GM23338 (cell line): Measurements from ENCODE around the gene HSPE1. TPM values are rescaled to one million over a fixed set of nuclear protein-coding genes. Genes with fewer than 3 reads are reported as not detected.

Source experiments
- ATAC-seq: fragments of 200-7000 bp; cut with Tn5 transposase; 3 replicates; pipeline ENCODE4 v1.9.1; 2020
- DNase-seq: peaks from one replicate; pipeline ENCODE4 v3.0.0-alpha.2; 2015; ENCODE audit warnings: low spot score
- H2AFZ ChIP-seq: fragments of 200-600 bp; sonication (generic); 2 replicates; pipeline ENCODE4 v1.8.0; 2016; ENCODE audit warnings: antibody characterized with exemption, mild to moderate bottlenecking, moderate library complexity
- H3F3A ChIP-seq: fragments of 200-600 bp; sonication (generic); replicated peaks from 2 replicates; pipeline ENCODE4 v1.8.0; 2017; ENCODE audit warnings: antibody characterized with exemption, mixed run types, low read depth
- H3K27ac ChIP-seq: fragments of 200-600 bp; sonication (generic); 2 replicates; pipeline ENCODE4 v1.6.1; 2016; ENCODE audit warnings: low read depth
- H3K27me3 ChIP-seq: fragments of 200-600 bp; sonication (generic); 2 replicates; pipeline ENCODE4 v1.8.0; 2016; ENCODE audit warnings: mild to moderate bottlenecking, mixed run types, moderate library complexity; ENCODE audit not compliant: insufficient read depth
- H3K36me3 ChIP-seq: fragments of 200-600 bp; sonication (generic); 2 replicates; pipeline ENCODE4 v1.8.0; 2016; ENCODE audit warnings: mild to moderate bottlenecking; ENCODE audit not compliant: insufficient read depth
- H3K4me1 ChIP-seq: fragments of 200-600 bp; sonication (generic); 2 replicates; pipeline ENCODE4 v1.8.0; 2016; ENCODE audit warnings: mild to moderate bottlenecking, moderate library complexity; ENCODE audit not compliant: insufficient read depth
- H3K4me2 ChIP-seq: fragments of 200-600 bp; sonication (generic); 2 replicates; pipeline ENCODE4 v1.7.1; 2017; ENCODE audit warnings: mixed run types
- H3K4me3 ChIP-seq: fragments of 200-600 bp; sonication (generic); 2 replicates; pipeline ENCODE4 v1.6.1; 2016; ENCODE audit warnings: mixed run types
- H3K79me2 ChIP-seq: fragments of 200-600 bp; sonication (generic); replicated peaks from 2 replicates; pipeline ENCODE4 v1.8.0; 2017; ENCODE audit warnings: mild to moderate bottlenecking; ENCODE audit not compliant: insufficient read depth
- H3K9me2 ChIP-seq: fragments of 200-600 bp; sonication (generic); 2 replicates; pipeline ENCODE4 v1.8.0; 2017; ENCODE audit not compliant: insufficient read depth
- H4K20me1 ChIP-seq: fragments of 200-600 bp; sonication (generic); replicated peaks from 2 replicates; pipeline ENCODE4 v1.8.0; 2017; ENCODE audit warnings: mild to moderate bottlenecking; ENCODE audit not compliant: insufficient read depth
- H3K27ac Mint-ChIP-seq: 2 replicates; pipeline ENCODE4 v1.8.0; 2020; ENCODE audit warnings: inconsistent platforms, mild to moderate bottlenecking, moderate library complexity, mixed read lengths
- H3K27me3 Mint-ChIP-seq: 3 replicates; pipeline ENCODE4 v1.8.0; 2022; ENCODE audit warnings: low read depth, mild to moderate bottlenecking, moderate library complexity, mixed read lengths, inconsistent platforms; ENCODE audit not compliant: insufficient read depth, poor library complexity
- H3K36me3 Mint-ChIP-seq: 3 replicates; pipeline ENCODE4 v1.8.0; 2021; ENCODE audit warnings: low read depth, mild to moderate bottlenecking, inconsistent platforms, moderate library complexity, mixed read lengths
- H3K4me1 Mint-ChIP-seq: 3 replicates; pipeline ENCODE4 v1.8.0; 2020; ENCODE audit warnings: mild to moderate bottlenecking, inconsistent platforms, mixed read lengths
- H3K4me3 Mint-ChIP-seq: 3 replicates; pipeline ENCODE4 v1.8.0; 2021; ENCODE audit warnings: moderate library complexity, mild to moderate bottlenecking, inconsistent platforms, mixed read lengths
- H3K9me3 Mint-ChIP-seq: 3 replicates; pipeline ENCODE4 v1.8.0; 2020; ENCODE audit warnings: moderate library complexity, mild to moderate bottlenecking, inconsistent platforms, mixed read lengths
- CREB1 ChIP-seq: fragments of 250-450 bp; sonication (Bioruptor Pico); IDR thresholded peaks from 2 replicates; pipeline ENCODE4 v1.5.0; 2020; ENCODE audit warnings: low read depth, mild to moderate bottlenecking, moderate library complexity
- CTCF ChIP-seq, 2 experiments: fragments of 200-600 bp in 1 of 2; sonication (generic) in 1 of 2; conservative IDR thresholded peaks; 2 replicates each; pipeline versions ENCODE4 v1.5.1 to v1.6.1; 2016 to 2017; ENCODE audit warnings: antibody characterized with exemption in 2 of 2, low read depth in 2 of 2, mild to moderate bottlenecking in 2 of 2, moderate library complexity in 1 of 2
- ETS1 ChIP-seq: IDR thresholded peaks from 2 replicates; pipeline ENCODE4 v1.6.1; 2016; ENCODE audit warnings: antibody characterized with exemption
- EZH2 ChIP-seq: fragments of 200-600 bp; sonication (generic); IDR thresholded peaks from one replicate; pipeline ENCODE4 v1.8.0; 2017; ENCODE audit warnings: antibody characterized with exemption, mild to moderate bottlenecking, low read depth; ENCODE audit not compliant: unreplicated experiment
- EZH2phosphoT487 ChIP-seq: fragments of 200-600 bp; sonication (generic); IDR thresholded peaks from one replicate; pipeline ENCODE4 v1.8.1; 2018; ENCODE audit warnings: antibody characterized with exemption; ENCODE audit not compliant: unreplicated experiment
- JUNB ChIP-seq: IDR thresholded peaks from one replicate; pipeline ENCODE4 v1.6.1; 2016; ENCODE audit warnings: antibody characterized with exemption; ENCODE audit not compliant: unreplicated experiment
- NANOG ChIP-seq: IDR thresholded peaks from 2 replicates; pipeline ENCODE4 v1.6.1; 2016; ENCODE audit warnings: antibody characterized with exemption, borderline replicate concordance
- POLR2AphosphoS5 ChIP-seq: IDR thresholded peaks from 2 replicates; pipeline ENCODE4 v1.6.1; 2016; ENCODE audit warnings: antibody characterized with exemption, low read depth
- REST ChIP-seq: IDR thresholded peaks from one replicate; pipeline ENCODE4 v1.6.1; 2018; ENCODE audit warnings: antibody characterized with exemption; ENCODE audit not compliant: unreplicated experiment
- STAT1 ChIP-seq: IDR thresholded peaks from one replicate; pipeline ENCODE4 v1.6.1; 2016; ENCODE audit warnings: antibody characterized with exemption; ENCODE audit not compliant: unreplicated experiment
- ZNF114 ChIP-seq: fragments of 250-450 bp; sonication (Bioruptor Pico); IDR thresholded peaks from 2 replicates; pipeline ENCODE4 v1.5.0; 2020; ENCODE audit warnings: mild to moderate bottlenecking, moderate library complexity
- ZNF331 ChIP-seq: fragments of 250-450 bp; sonication (Bioruptor Pico); IDR thresholded peaks from 2 replicates; pipeline ENCODE4 v1.5.0; 2020; ENCODE audit warnings: low read depth, mild to moderate bottlenecking, moderate library complexity
- polyA plus RNA-seq: library from polyadenylated mRNA; unstranded; fragments of >200 nt; fragmentation: Nextera tagmentation; extraction: Ambion mirVana; gene quantifications from 2 replicates; pipeline ENCODE4 v1.2.1, GENCODE V29; 2016
- total RNA-seq: library from RNA; depleted of rRNA; stranded (reverse); fragments of >200 nt; shearing (Covaris generic); gene quantifications from 2 replicates; pipeline ENCODE4 v1.2.3, GENCODE V29; 2014
- TF ChIP-seq, protein P1 (sequence below): fragments of 250-450 bp; sonication (Bioruptor Pico); IDR thresholded peaks from 2 replicates; pipeline ENCODE4 v1.5.0; 2020; ENCODE audit warnings: mild to moderate bottlenecking, moderate library complexity

HSPE1 gene
- total and polyA plus RNA-seq, 2 experiments from 2014 or later = 328 to 1,529 TPM

DNA sequence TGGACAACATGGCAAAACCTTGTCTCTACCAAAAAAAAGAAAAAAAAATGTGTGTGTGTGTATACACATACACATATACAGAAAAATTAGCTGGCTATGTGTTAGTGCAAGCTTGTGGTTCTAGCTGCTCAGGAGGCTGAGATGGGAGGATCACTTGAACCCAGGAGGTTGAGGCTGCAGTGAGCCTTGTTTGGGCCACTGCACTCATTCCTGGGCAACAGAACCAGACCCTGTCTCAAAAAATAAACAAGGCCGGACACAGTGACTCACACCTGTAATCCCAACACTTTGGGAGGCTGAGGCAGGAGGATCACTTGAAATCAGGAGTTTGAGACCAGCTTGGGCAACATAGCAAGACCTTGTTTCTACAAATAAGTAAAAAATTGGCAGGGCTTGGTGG lies 44.8 kb upstream of the HSPE1 start:
- peaks cover 9% of the 10 kb centered on the region for H3K4me1 Mint-ChIP-seq
- TF ChIP-seq REST (no peak), ETS1 (no peak), CTCF (conservative IDR thresholded peaks at IDR 0.05; ENCODE audit: low read depth in 2 of 2) (no peak), STAT1 (no peak), EZH2 (no peak), POLR2AphosphoS5 (no peak), EZH2phosphoT487 (no peak), NANOG (no peak), JUNB (no peak), CREB1 (CRISPR knock-in tag) (no peak), ZNF114 (CRISPR knock-in tag) (no peak), ZNF331 (CRISPR knock-in tag) (no peak)
- TF ChIP-seq, protein P1, sequence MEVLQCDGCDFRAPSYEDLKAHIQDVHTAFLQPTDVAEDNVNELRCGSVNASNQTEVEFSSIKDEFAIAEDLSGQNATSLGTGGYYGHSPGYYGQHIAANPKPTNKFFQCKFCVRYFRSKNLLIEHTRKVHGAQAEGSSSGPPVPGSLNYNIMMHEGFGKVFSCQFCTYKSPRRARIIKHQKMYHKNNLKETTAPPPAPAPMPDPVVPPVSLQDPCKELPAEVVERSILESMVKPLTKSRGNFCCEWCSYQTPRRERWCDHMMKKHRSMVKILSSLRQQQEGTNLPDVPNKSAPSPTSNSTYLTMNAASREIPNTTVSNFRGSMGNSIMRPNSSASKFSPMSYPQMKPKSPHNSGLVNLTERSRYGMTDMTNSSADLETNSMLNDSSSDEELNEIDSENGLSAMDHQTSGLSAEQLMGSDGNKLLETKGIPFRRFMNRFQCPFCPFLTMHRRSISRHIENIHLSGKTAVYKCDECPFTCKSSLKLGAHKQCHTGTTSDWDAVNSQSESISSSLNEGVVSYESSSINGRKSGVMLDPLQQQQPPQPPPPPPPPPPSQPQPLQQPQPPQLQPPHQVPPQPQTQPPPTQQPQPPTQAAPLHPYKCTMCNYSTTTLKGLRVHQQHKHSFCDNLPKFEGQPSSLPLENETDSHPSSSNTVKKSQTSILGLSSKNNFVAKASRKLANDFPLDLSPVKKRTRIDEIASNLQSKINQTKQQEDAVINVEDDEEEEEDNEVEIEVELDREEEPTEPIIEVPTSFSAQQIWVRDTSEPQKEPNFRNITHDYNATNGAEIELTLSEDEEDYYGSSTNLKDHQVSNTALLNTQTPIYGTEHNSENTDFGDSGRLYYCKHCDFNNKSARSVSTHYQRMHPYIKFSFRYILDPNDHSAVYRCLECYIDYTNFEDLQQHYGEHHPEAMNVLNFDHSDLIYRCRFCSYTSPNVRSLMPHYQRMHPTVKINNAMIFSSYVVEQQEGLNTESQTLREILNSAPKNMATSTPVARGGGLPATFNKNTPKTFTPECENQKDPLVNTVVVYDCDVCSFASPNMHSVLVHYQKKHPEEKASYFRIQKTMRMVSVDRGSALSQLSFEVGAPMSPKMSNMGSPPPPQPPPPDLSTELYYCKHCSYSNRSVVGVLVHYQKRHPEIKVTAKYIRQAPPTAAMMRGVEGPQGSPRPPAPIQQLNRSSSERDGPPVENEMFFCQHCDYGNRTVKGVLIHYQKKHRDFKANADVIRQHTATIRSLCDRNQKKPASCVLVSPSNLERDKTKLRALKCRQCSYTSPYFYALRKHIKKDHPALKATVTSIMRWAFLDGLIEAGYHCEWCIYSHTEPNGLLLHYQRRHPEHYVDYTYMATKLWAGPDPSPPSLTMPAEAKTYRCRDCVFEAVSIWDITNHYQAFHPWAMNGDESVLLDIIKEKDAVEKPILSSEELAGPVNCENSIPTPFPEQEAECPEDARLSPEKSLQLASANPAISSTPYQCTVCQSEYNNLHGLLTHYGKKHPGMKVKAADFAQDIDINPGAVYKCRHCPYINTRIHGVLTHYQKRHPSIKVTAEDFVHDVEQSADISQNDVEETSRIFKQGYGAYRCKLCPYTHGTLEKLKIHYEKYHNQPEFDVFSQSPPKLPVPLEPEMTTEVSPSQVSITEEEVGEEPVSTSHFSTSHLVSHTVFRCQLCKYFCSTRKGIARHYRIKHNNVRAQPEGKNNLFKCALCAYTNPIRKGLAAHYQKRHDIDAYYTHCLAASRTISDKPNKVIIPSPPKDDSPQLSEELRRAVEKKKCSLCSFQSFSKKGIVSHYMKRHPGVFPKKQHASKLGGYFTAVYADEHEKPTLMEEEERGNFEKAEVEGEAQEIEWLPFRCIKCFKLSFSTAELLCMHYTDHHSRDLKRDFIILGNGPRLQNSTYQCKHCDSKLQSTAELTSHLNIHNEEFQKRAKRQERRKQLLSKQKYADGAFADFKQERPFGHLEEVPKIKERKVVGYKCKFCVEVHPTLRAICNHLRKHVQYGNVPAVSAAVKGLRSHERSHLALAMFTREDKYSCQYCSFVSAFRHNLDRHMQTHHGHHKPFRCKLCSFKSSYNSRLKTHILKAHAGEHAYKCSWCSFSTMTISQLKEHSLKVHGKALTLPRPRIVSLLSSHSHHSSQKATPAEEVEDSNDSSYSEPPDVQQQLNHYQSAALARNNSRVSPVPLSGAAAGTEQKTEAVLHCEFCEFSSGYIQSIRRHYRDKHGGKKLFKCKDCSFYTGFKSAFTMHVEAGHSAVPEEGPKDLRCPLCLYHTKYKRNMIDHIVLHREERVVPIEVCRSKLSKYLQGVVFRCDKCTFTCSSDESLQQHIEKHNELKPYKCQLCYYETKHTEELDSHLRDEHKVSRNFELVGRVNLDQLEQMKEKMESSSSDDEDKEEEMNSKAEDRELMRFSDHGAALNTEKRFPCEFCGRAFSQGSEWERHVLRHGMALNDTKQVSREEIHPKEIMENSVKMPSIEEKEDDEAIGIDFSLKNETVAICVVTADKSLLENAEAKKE = no peak
- no peak overlapping the region for H3K27ac Mint-ChIP-seq
- peaks cover 15% of the 10 kb centered on the region; the same call in 1 of the 2 replicates for H3F3A ChIP-seq
- peaks cover under 1% of the 10 kb centered on the region; the same call in 1 of the 3 replicates for H3K36me3 Mint-ChIP-seq
- no peaks in the 10 kb centered on the region for H3K9me2 ChIP-seq
- peaks cover 7% of the 10 kb centered on the region for H3K36me3 ChIP-seq
- ATAC-seq = no peak
- no peak for DNase-seq
- peaks cover 2% of the 10 kb centered on the region for H3K27me3 Mint-ChIP-seq
- H2AFZ ChIP-seq = no peak overlapping the region
- H4K20me1 ChIP-seq = peaks cover 27% of the 10 kb centered on the region
- peak overlapping the region; percentile 33; the same call in 1 of the 3 replicates for H3K4me3 Mint-ChIP-seq
- H3K27ac ChIP-seq = no peak overlapping the region
- no peaks in the 10 kb centered on the region for H3K27me3 ChIP-seq
- H3K4me1 ChIP-seq = peaks cover 9% of the 10 kb centered on the region; the same call in 1 of the 2 replicates
- peaks cover 63% of the 10 kb centered on the region for H3K79me2 ChIP-seq
- H3K9me3 Mint-ChIP-seq = no peaks in the 10 kb centered on the region; the same call in 1 of the 3 replicates
- H3K4me3 ChIP-seq = no peak overlapping the region
- H3K4me2 ChIP-seq = no peak overlapping the region
